ENCODE results near the gene CBLIF.

DNA sequence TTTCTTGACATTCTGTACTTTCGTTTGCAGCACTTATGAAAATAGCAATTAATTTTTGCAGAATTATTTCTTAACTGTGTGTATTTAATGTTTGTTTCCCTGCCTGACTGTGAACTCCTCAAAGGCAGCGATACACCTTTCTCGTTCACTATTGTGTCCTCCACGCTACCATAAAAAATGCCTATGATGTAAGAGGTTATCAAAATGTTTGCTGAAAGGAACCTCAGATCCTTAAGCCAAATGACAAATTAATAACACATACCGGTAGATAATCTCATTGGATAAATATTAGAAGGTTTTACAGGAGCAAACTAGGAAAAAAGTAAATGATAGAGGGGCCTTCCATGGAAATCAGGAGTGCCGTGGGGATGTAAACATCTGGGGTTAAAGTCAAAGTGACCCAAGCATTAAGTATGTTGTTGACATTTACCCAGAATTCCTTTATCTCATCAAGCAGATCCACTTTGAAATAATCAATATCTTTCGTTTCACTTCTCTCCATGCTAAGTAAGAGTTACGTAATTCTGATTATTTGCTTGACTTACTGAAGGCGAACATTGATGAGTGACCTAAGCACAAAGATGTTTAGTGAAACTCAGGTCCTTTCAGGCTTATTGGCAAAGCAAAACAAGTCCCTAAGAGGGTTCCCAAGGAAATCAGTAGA, 30.7 kb upstream of the CBLIF start:
- no peak for TF ChIP-seq POLR2AphosphoS5 (IDR thresholded peaks at IDR 0.05; ENCODE audit: low read depth, low read length)
- no peak for TF ChIP-seq POLR2A (IDR thresholded peaks at IDR 0.05; ENCODE audit: low read depth, low read length)
- TF ChIP-seq TAF1 (IDR thresholded peaks at IDR 0.05; ENCODE audit: low read depth, low read length), result no peak
- no peak for TF ChIP-seq POU2F2 (IDR thresholded peaks at IDR 0.05; ENCODE audit: low read depth, low read length)

All from GM12891 (cell line).